Body of pancreas (tissue), 4 donors: Measurements from ENCODE around the gene ADCY2.

ENCODE experiments used
- POLR2A ChIP-seq, 3 donors: fragments of 450-650 bp; IDR thresholded peaks; one replicate each; pipeline ENCODE4 v1.6.1; 2016; ENCODE audit warnings: antibody characterized with exemption in 3 of 3, mild to moderate bottlenecking in 2 of 3
- TF ChIP-seq, protein P1 (sequence below), 7 experiments: fragments of 450-650 bp in 4 of 7; fragments of 200-600 bp in 3 of 7; sonication (generic) in 3 of 7; IDR thresholded peaks; one replicate each; pipeline ENCODE4 v1.5.1; 2016 to 2019; ENCODE audit warnings: antibody characterized with exemption in 7 of 7

DNA sequence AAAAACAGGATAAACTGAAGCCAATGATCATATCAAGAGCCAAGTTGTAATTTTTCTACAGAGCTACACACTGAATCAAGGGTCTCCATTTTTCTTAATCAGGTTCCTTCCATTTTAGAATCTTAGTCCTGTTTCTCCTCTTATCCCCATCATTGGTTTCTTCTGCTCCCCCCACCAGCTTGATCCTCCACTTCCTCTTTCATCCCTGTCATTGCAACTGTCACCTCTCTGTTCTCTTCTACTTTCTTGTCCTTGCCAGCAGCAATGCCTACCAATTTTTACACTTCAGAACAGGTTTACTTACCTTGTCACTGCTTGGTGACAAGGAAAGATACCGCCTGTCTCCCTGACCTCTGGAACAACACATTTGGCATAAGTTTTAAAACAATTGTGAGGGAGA, 357.7 kb downstream of the ADCY2 start:
- TF ChIP-seq, protein P1, sequence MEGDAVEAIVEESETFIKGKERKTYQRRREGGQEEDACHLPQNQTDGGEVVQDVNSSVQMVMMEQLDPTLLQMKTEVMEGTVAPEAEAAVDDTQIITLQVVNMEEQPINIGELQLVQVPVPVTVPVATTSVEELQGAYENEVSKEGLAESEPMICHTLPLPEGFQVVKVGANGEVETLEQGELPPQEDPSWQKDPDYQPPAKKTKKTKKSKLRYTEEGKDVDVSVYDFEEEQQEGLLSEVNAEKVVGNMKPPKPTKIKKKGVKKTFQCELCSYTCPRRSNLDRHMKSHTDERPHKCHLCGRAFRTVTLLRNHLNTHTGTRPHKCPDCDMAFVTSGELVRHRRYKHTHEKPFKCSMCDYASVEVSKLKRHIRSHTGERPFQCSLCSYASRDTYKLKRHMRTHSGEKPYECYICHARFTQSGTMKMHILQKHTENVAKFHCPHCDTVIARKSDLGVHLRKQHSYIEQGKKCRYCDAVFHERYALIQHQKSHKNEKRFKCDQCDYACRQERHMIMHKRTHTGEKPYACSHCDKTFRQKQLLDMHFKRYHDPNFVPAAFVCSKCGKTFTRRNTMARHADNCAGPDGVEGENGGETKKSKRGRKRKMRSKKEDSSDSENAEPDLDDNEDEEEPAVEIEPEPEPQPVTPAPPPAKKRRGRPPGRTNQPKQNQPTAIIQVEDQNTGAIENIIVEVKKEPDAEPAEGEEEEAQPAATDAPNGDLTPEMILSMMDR (IDR thresholded peaks at IDR 0.05) = no peak
- no peak for TF ChIP-seq POLR2A (IDR thresholded peaks at IDR 0.05)
